Caco-2 (cell line): ENCODE measurements around the gene NTMT2. TPM values are rescaled to one million over a fixed set of nuclear protein-coding genes. Genes with fewer than 3 reads are reported as not detected.

ENCODE experiments used
- BruUV-seq: library from RNA; stranded (reverse); fragments of 400-500 nt; replicated peaks from 2 replicates; lab custom pipeline; 2021; lab: Mats Ljungman, UMichigan
- CTCF ChIA-PET: fragments of 300-600 bp; sonication (Branson Sonifier 250); formaldehyde crosslinking; loops from one replicate; lab custom pipeline; 2022; ENCODE audit warnings: antibody characterized with exemption; lab: Charles Lee
- POLR2A ChIA-PET: fragments of 300-600 bp; sonication (Branson Sonifier 250); formaldehyde crosslinking; loops from one replicate; lab custom pipeline; 2022; ENCODE audit warnings: antibody characterized with exemption; lab: Charles Lee
- DNase-seq, 2 experiments: peaks; one replicate each; pipeline versions ENCODE4 v3.0.0 to v3.0.0-alpha.2; 2020 to 2022
- H3K27me3 ChIP-seq: replicated peaks from 2 replicates; pipeline ENCODE4 v1.6.0; 2011; ENCODE audit warnings: low read length; ENCODE audit not compliant: control insufficient read depth, insufficient read depth
- H3K36me3 ChIP-seq: 2 replicates; pipeline ENCODE4 v1.5.1; 2011; ENCODE audit warnings: low read length; ENCODE audit not compliant: control insufficient read depth, insufficient read depth
- H3K4me1 ChIP-seq: fragments of 250-450 bp; sonication (Bioruptor Pico); 2 replicates; pipeline ENCODE4 v1.5.1; 2020; ENCODE audit warnings: mild to moderate bottlenecking
- H3K4me3 ChIP-seq: 2 replicates; pipeline ENCODE4 v1.5.1; 2011; ENCODE audit warnings: low read depth, mild to moderate bottlenecking, control low read depth, low read length
- H3K9me3 ChIP-seq: fragments of 250-450 bp; sonication (Bioruptor Pico); 2 replicates; pipeline ENCODE4 v1.5.1; 2020; ENCODE audit warnings: mild to moderate bottlenecking, moderate library complexity
- H3K27ac Mint-ChIP-seq: one replicate; pipeline ENCODE4 v1.8.0; 2022; ENCODE audit warnings: mixed read lengths; ENCODE audit not compliant: unreplicated experiment
- H3K27me3 Mint-ChIP-seq: one replicate; pipeline ENCODE4 v1.8.0; 2022; ENCODE audit warnings: mixed read lengths; ENCODE audit not compliant: insufficient read depth, unreplicated experiment
- H3K36me3 Mint-ChIP-seq: one replicate; pipeline ENCODE4 v1.8.0; 2022; ENCODE audit warnings: mild to moderate bottlenecking, mixed read lengths; ENCODE audit not compliant: insufficient read depth, unreplicated experiment
- H3K4me1 Mint-ChIP-seq: one replicate; pipeline ENCODE4 v1.8.0; 2022; ENCODE audit warnings: low read depth, mixed read lengths; ENCODE audit not compliant: unreplicated experiment
- H3K4me3 Mint-ChIP-seq: one replicate; pipeline ENCODE4 v1.8.0; 2022; ENCODE audit warnings: mild to moderate bottlenecking, moderate library complexity, mixed read lengths; ENCODE audit not compliant: unreplicated experiment
- H3K9me3 Mint-ChIP-seq: one replicate; pipeline ENCODE4 v1.8.0; 2022; ENCODE audit warnings: mixed read lengths; ENCODE audit not compliant: unreplicated experiment
- intact Hi-C: fragments of 100-400 bp; cut with micrococcal nuclease; formaldehyde crosslinking; loops from one replicate; pipeline ENCODE4 v1.10.0; 2022; ENCODE audit not compliant: unreplicated experiment
- total RNA-seq: library from RNA; stranded (reverse); gene quantifications from 2 replicates; pipeline ENCODE4 v1.2.3, GENCODE V29; 2022
- TF ChIP-seq, protein P1 (sequence below), 2 experiments: fragments of 200-600 bp in 1 of 2; IDR thresholded peaks; 1 replicate in 1 of 2; 2 replicates in 1 of 2; pipeline versions ENCODE4 v1.5.1 to v1.8.0; 2011 to 2022; ENCODE audit warnings: antibody characterized with exemption in 1 of 2, control low read depth in 1 of 2, inconsistent platforms in 1 of 2, low read depth in 1 of 2, low read length in 1 of 2, mild to moderate bottlenecking in 1 of 2, moderate library complexity in 1 of 2; ENCODE audit not compliant: insufficient read depth in 1 of 2, severe bottlenecking in 1 of 2, unreplicated experiment in 1 of 2

The NTMT2 gene
- total RNA-seq, 1 experiment from 2014 or later: not detected

DNA sequence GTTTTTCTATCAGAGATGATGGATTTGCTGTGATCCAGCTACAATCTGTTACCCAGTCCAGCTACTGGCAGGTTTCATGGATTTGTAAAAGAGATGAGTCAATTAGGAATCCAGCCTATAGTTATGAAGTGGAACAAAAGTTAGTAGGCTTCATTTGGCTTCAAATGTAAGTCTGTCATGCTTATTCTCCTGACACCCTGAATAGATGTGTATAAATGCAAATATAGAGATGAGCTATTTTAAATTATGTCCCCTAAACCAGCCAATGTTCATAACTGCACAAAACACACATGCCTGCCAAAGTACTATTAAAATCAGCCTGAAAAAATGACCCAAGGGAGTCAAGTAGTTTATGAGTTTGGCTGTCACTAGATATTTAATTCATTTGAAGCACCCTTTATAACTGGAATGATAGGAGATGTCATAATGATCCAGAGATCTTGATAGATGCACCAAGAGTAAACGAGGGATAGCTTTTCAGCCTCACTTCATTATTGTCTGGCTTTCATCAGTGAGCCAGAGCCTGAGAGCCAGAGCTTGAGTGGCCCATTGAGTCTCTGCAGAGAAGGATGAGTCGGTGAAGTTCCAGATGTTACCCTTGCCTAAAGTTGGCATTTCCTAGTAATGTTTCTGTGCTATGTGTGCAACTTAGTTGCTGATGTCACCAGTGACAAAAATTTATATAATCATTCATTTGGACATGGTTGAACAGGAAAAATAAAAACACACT, 11.8 kb upstream of the NTMT2 start:
- Mint-ChIP-seq H3K4me3 (no peak overlapping the region), H3K27ac (no peak overlapping the region), H3K9me3 (no peaks in the 10 kb centered on the region), H3K4me1 (peaks cover 7% of the 10 kb centered on the region), H3K27me3 (peaks cover 14% of the 10 kb centered on the region), H3K36me3 (no peaks in the 10 kb centered on the region)
- CTCF ChIA-PET: no interaction called here
- TF ChIP-seq, protein P1, sequence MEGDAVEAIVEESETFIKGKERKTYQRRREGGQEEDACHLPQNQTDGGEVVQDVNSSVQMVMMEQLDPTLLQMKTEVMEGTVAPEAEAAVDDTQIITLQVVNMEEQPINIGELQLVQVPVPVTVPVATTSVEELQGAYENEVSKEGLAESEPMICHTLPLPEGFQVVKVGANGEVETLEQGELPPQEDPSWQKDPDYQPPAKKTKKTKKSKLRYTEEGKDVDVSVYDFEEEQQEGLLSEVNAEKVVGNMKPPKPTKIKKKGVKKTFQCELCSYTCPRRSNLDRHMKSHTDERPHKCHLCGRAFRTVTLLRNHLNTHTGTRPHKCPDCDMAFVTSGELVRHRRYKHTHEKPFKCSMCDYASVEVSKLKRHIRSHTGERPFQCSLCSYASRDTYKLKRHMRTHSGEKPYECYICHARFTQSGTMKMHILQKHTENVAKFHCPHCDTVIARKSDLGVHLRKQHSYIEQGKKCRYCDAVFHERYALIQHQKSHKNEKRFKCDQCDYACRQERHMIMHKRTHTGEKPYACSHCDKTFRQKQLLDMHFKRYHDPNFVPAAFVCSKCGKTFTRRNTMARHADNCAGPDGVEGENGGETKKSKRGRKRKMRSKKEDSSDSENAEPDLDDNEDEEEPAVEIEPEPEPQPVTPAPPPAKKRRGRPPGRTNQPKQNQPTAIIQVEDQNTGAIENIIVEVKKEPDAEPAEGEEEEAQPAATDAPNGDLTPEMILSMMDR (IDR thresholded peaks at IDR 0.05; ENCODE audit: insufficient read depth in 1 of 2, low read depth in 1 of 2, low read length in 1 of 2, severe bottlenecking in 1 of 2, unreplicated experiment in 1 of 2): no peak
- Histone ChIP-seq H3K27me3 (no peaks in the 10 kb centered on the region), H3K36me3 (no peaks in the 10 kb centered on the region), H3K9me3 (no peaks in the 10 kb centered on the region), H3K4me1 (no peaks in the 10 kb centered on the region), H3K4me3 (no peak overlapping the region)
- no TSS peak for BruUV-seq
- intact Hi-C loops: no loop called here
- DNase-seq: no peak
- POLR2A ChIA-PET: no interaction called here

DNA sequence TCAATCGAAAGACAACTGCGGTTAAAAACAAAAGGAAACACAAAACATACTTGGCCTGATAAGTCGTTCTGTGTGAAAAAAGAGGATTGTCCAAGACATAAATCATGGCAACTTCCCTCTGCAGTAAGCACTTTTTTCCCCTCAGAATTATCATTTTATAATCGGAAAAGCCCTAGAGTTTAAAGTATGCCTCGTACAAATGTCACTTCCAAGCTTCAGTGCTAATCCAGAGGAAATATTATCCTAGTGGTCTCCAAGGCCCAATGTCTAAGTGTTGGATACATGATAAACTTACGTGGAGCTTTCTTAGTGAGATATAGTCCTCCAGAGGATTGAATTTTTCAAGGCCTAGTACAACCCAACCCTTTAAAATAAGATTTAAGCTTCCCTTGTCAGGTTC, 11.2 kb upstream of the NTMT2 start:
- Mint-ChIP-seq H3K4me1 (peaks cover 7% of the 10 kb centered on the region), H3K27me3 (peaks cover 12% of the 10 kb centered on the region), H3K9me3 (no peaks in the 10 kb centered on the region), H3K27ac (no peak overlapping the region), H3K4me3 (no peak overlapping the region), H3K36me3 (no peaks in the 10 kb centered on the region)
- Histone ChIP-seq H3K27me3 (no peaks in the 10 kb centered on the region), H3K4me1 (no peaks in the 10 kb centered on the region), H3K4me3 (no peak overlapping the region), H3K36me3 (no peaks in the 10 kb centered on the region), H3K9me3 (no peaks in the 10 kb centered on the region)
- POLR2A ChIA-PET: no interaction called here
- DNase-seq: no peak
- BruUV-seq: no TSS peak
- CTCF ChIA-PET: no interaction called here
- TF ChIP-seq, protein P1 (IDR thresholded peaks at IDR 0.05; ENCODE audit: insufficient read depth in 1 of 2, low read depth in 1 of 2, low read length in 1 of 2, severe bottlenecking in 1 of 2, unreplicated experiment in 1 of 2): no peak
- intact Hi-C loops: no loop called here

DNA sequence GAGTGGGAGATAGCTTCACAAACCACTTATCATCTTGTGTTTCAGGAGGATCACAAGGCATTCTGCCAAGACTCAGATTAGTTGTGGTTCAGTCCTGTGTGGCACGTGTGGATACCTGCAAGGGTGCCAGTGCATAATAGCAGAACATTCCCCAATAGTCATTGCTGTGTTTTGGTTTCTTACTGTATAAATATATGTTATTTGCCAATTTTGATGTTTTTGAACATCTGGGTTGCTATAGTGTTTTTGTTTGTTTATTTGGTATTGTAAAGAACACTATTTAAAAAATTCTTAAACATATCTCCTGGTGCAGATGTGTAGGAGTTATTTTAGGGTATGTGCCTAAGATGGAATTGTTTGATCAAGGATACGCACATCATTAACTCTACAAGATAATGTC, 5.4 kb upstream of the NTMT2 start:
- no peak for DNase-seq
- Histone ChIP-seq H3K4me1 (0 out of 2 replicates have a peak, but pooled peaks cover under 1% of the 10 kb centered on the region), H3K9me3 (no peaks in the 10 kb centered on the region), H3K27me3 (no peaks in the 10 kb centered on the region), H3K36me3 (no peaks in the 10 kb centered on the region), H3K4me3 (no peak overlapping the region)
- CTCF ChIA-PET: no interaction called here
- Mint-ChIP-seq H3K9me3 (no peaks in the 10 kb centered on the region), H3K36me3 (no peaks in the 10 kb centered on the region), H3K27me3 (peaks cover 7% of the 10 kb centered on the region), H3K27ac (no peak overlapping the region), H3K4me1 (peaks cover 8% of the 10 kb centered on the region), H3K4me3 (no peak overlapping the region)
- no TSS peak for BruUV-seq
- intact Hi-C loops: loop anchor here (10.0 kb wide), 1 partner anchor 206 kb away; no protein-coding TSS in a partner anchor
- TF ChIP-seq, protein P1 (IDR thresholded peaks at IDR 0.05; ENCODE audit: insufficient read depth in 1 of 2, low read depth in 1 of 2, low read length in 1 of 2, severe bottlenecking in 1 of 2, unreplicated experiment in 1 of 2): no peak
- POLR2A ChIA-PET: no interaction called here
